Trophoblast cell (in vitro differentiated cells and primary cell): Measurements from ENCODE around the gene SDCCAG8.

Source experiments
- DNase-seq, 2 donors: peaks; one replicate each; pipeline ENCODE4 v3.0.0-alpha.2; 2016
- H2AFZ ChIP-seq: 2 replicates; pipeline ENCODE4 v1.6.1; 2013; ENCODE audit warnings: low read length, moderate library complexity, mild to moderate bottlenecking; ENCODE audit not compliant: insufficient read depth, poor library complexity
- H2AK5ac ChIP-seq: 2 replicates; pipeline ENCODE4 v1.6.1; 2013; ENCODE audit warnings: mild to moderate bottlenecking, low read length
- H2BK120ac ChIP-seq: 2 replicates; pipeline ENCODE4 v1.6.1; 2013; ENCODE audit warnings: low read length, mild to moderate bottlenecking, moderate library complexity; ENCODE audit not compliant: insufficient read depth, poor library complexity
- H2BK12ac ChIP-seq: 2 replicates; pipeline ENCODE4 v1.6.1; 2013; ENCODE audit warnings: mild to moderate bottlenecking, low read length, moderate library complexity
- H2BK5ac ChIP-seq: 2 replicates; pipeline ENCODE4 v1.6.1; 2013; ENCODE audit warnings: low read length, low read depth, moderate library complexity, mild to moderate bottlenecking; ENCODE audit not compliant: poor library complexity
- H3K14ac ChIP-seq: 2 replicates; pipeline ENCODE4 v1.6.1; 2013; ENCODE audit warnings: mild to moderate bottlenecking, low read length
- H3K18ac ChIP-seq: 2 replicates; pipeline ENCODE4 v1.6.1; 2013; ENCODE audit warnings: mild to moderate bottlenecking, low read length
- H3K23ac ChIP-seq: 2 replicates; pipeline ENCODE4 v1.6.1; 2013; ENCODE audit warnings: low read length
- H3K27ac ChIP-seq: 2 replicates; pipeline ENCODE4 v1.5.1; 2013; ENCODE audit warnings: low read depth, mild to moderate bottlenecking, inconsistent platforms, low read length, moderate library complexity
- H3K27me3 ChIP-seq: 2 replicates; pipeline ENCODE4 v1.6.1; 2013; ENCODE audit warnings: inconsistent platforms, mild to moderate bottlenecking, low read length, moderate library complexity; ENCODE audit not compliant: insufficient read depth
- H3K36me3 ChIP-seq, 2 experiments: 1 replicate in 1 of 2; 2 replicates in 1 of 2; pipeline ENCODE4 v1.6.1; 2013; ENCODE audit warnings: low read length in 2 of 2, mild to moderate bottlenecking in 2 of 2, moderate library complexity in 1 of 2; ENCODE audit not compliant: insufficient read depth in 2 of 2, control insufficient read depth in 1 of 2
- H3K4ac ChIP-seq: 2 replicates; pipeline ENCODE4 v1.6.1; 2013; ENCODE audit warnings: low read depth, mild to moderate bottlenecking, low read length, moderate library complexity
- H3K4me1 ChIP-seq, 2 experiments: 1 replicate in 1 of 2; 2 replicates in 1 of 2; pipeline ENCODE4 v1.6.1; 2013; ENCODE audit warnings: low read length in 2 of 2, mild to moderate bottlenecking in 2 of 2, moderate library complexity in 1 of 2; ENCODE audit not compliant: insufficient read depth in 2 of 2, control insufficient read depth in 1 of 2
- H3K4me2 ChIP-seq: 2 replicates; pipeline ENCODE4 v1.6.1; 2013; ENCODE audit warnings: inconsistent platforms, mild to moderate bottlenecking, low read length, moderate library complexity
- H3K4me3 ChIP-seq: 2 replicates; pipeline ENCODE4 v1.5.1; 2013; ENCODE audit warnings: mild to moderate bottlenecking, low read depth, low read length, inconsistent platforms
- H3K79me1 ChIP-seq: one replicate; pipeline ENCODE4 v1.6.1; 2013; ENCODE audit warnings: low read length
- H3K79me2 ChIP-seq: 2 replicates; pipeline ENCODE4 v1.6.1; 2013; ENCODE audit warnings: low read length, mild to moderate bottlenecking; ENCODE audit not compliant: control insufficient read depth, insufficient read depth, poor library complexity
- H3K9ac ChIP-seq: 2 replicates; pipeline ENCODE4 v1.6.1; 2013; ENCODE audit warnings: mild to moderate bottlenecking, low read length
- H3K9me3 ChIP-seq: 2 replicates; pipeline ENCODE4 v1.6.1; 2013; ENCODE audit warnings: low read depth, mild to moderate bottlenecking, control low read depth, inconsistent platforms, low read length; ENCODE audit not compliant: insufficient read depth
- H4K12ac ChIP-seq: 2 replicates; pipeline ENCODE4 v1.6.1; 2013; ENCODE audit warnings: low read depth, mild to moderate bottlenecking, low read length, moderate library complexity
- H4K8ac ChIP-seq: 2 replicates; pipeline ENCODE4 v1.6.1; 2013; ENCODE audit warnings: low read depth, mild to moderate bottlenecking, low read length, moderate library complexity
- H4K91ac ChIP-seq: one replicate; pipeline ENCODE4 v1.6.1; 2013; ENCODE audit warnings: low read depth, mild to moderate bottlenecking, low read length, moderate library complexity
- WGBS: extraction: QIAGEN DNeasy Blood & Tissue Kit; methylation state at CpG from one replicate; pipeline ENCODE4 v1.1.7; 2013; ENCODE audit warnings: missing lambda C conversion rate; ENCODE audit not compliant: insufficient read length, insufficient coverage; ENCODE audit errors: extremely low coverage; 5-methylcytosine and 5-hydroxymethylcytosine counted together

The SDCCAG8 gene

GRCh38 chr1:243525085-243525487 lies 269.2 kb downstream of the SDCCAG8 start:
- peaks cover 3% of the 10 kb centered on the region for H3K79me1 ChIP-seq
- no peak overlapping the region for H3K27ac ChIP-seq
- H2AK5ac ChIP-seq, result no peak overlapping the region
- no peak overlapping the region for H3K4ac ChIP-seq
- no peak overlapping the region for H4K91ac ChIP-seq
- DNase-seq, result no peak
- H2AFZ ChIP-seq, result no peak overlapping the region
- H3K4me2 ChIP-seq, result no peak overlapping the region
- H4K12ac ChIP-seq, result no peak overlapping the region
- peak overlapping the region; percentile 73 for H2BK120ac ChIP-seq
- no peak overlapping the region for H3K18ac ChIP-seq
- no peak overlapping the region for H3K4me3 ChIP-seq
- no peaks in the 10 kb centered on the region for H3K79me2 ChIP-seq
- no peak overlapping the region for H3K14ac ChIP-seq
- H3K9me3 ChIP-seq, result no peaks in the 10 kb centered on the region
- no CpG with 5 or more reads among the region's 2 CpGs for WGBS
- H3K27me3 ChIP-seq, result no peaks in the 10 kb centered on the region
- H3K36me3 ChIP-seq, result peaks cover 0 to 1% of the 10 kb centered on the region in 2 experiments
- peaks cover 0 to 7% of the 10 kb centered on the region in 2 experiments for H3K4me1 ChIP-seq
- H2BK5ac ChIP-seq, result no peak overlapping the region
- no peak overlapping the region for H3K23ac ChIP-seq
- no peak overlapping the region for H2BK12ac ChIP-seq
- H3K9ac ChIP-seq, result no peak overlapping the region
- H4K8ac ChIP-seq, result no peak overlapping the region

- Histone ChIP-seq H3K23ac (no peak overlapping the region), H3K4ac (no peak overlapping the region), H3K27ac (no peak overlapping the region), H3K9me3 (no peaks in the 10 kb centered on the region), H3K4me1 (peaks cover 0 to 5% of the 10 kb centered on the region in 2 experiments), H4K12ac (no peak overlapping the region), H2BK12ac (no peak overlapping the region), H3K4me3 (no peak overlapping the region), H3K79me2 (no peaks in the 10 kb centered on the region), H3K18ac (no peak overlapping the region), H3K79me1 (peaks cover 3% of the 10 kb centered on the region), H2BK120ac (no peak overlapping the region), H4K8ac (no peak overlapping the region), H2AFZ (no peak overlapping the region), H4K91ac (no peak overlapping the region), H3K36me3 (peaks cover 0 to 1% of the 10 kb centered on the region in 2 experiments), H2BK5ac (no peak overlapping the region), H3K14ac (no peak overlapping the region), H2AK5ac (no peak overlapping the region), H3K9ac (no peak overlapping the region), H3K27me3 (no peaks in the 10 kb centered on the region), H3K4me2 (no peak overlapping the region)
- DNase-seq, result peak; percentile 34 to 66
- no CpG with 5 or more reads among the region's 7 CpGs for WGBS
Measured at GRCh38 chr1:243526180-243526579, 270.3 kb downstream of the SDCCAG8 start.

- Histone ChIP-seq H4K91ac (no peak overlapping the region), H3K4me2 (no peak overlapping the region), H3K23ac (no peak overlapping the region), H4K8ac (no peak overlapping the region), H3K27ac (no peak overlapping the region), H3K18ac (no peak overlapping the region), H2AK5ac (no peak overlapping the region), H3K4ac (no peak overlapping the region), H2AFZ (no peak overlapping the region), H3K79me2 (no peaks in the 10 kb centered on the region), H2BK120ac (no peak overlapping the region), H3K79me1 (peaks cover 3% of the 10 kb centered on the region), H3K9me3 (no peaks in the 10 kb centered on the region), H2BK12ac (no peak overlapping the region), H3K36me3 (no peaks in the 10 kb centered on the region), H3K9ac (no peak overlapping the region), H3K14ac (no peak overlapping the region), H3K4me3 (no peak overlapping the region), H3K4me1 (peaks cover 0 to 4% of the 10 kb centered on the region in 2 experiments), H3K27me3 (no peaks in the 10 kb centered on the region), H4K12ac (no peak overlapping the region), H2BK5ac (no peak overlapping the region)
- WGBS, result no CpG with 5 or more reads among the region's 2 CpGs
- no peak for DNase-seq
Measured at GRCh38 chr1:243528459-243529121, 272.7 kb downstream of the SDCCAG8 start.

- H4K12ac ChIP-seq, result no peak overlapping the region
- no peak overlapping the region for H3K9ac ChIP-seq
- no peaks in the 10 kb centered on the region for H3K27me3 ChIP-seq
- no peaks in the 10 kb centered on the region for H3K79me2 ChIP-seq
- H3K18ac ChIP-seq, result no peak overlapping the region
- H2BK120ac ChIP-seq, result no peak overlapping the region
- WGBS, result no CpG with 5 or more reads among the region's 4 CpGs
- peaks cover 0 to 4% of the 10 kb centered on the region in 2 experiments for H3K4me1 ChIP-seq
- H2BK5ac ChIP-seq, result no peak overlapping the region
- no peak for DNase-seq
- H3K14ac ChIP-seq, result no peak overlapping the region
- peaks cover 3% of the 10 kb centered on the region for H3K79me1 ChIP-seq
- no peak overlapping the region for H3K4ac ChIP-seq
- no peak overlapping the region for H4K8ac ChIP-seq
- no peak overlapping the region for H2BK12ac ChIP-seq
- H2AFZ ChIP-seq, result no peak overlapping the region
- H3K36me3 ChIP-seq, result no peaks in the 10 kb centered on the region
- H3K9me3 ChIP-seq, result no peaks in the 10 kb centered on the region
- H4K91ac ChIP-seq, result no peak overlapping the region
- no peak overlapping the region for H3K23ac ChIP-seq
- no peak overlapping the region for H2AK5ac ChIP-seq
- H3K27ac ChIP-seq, result no peak overlapping the region
- no peak overlapping the region for H3K4me2 ChIP-seq
- no peak overlapping the region for H3K4me3 ChIP-seq
Measured at GRCh38 chr1:243529512-243529911, 273.7 kb downstream of the SDCCAG8 start.
